Measurements from ENCODE around the gene BLTP3A.

The BLTP3A gene

GRCh38 chr6:34839666-34840352 is 47.9 kb downstream of the BLTP3A start:
- Mint-ChIP-seq H3K9me3 (no peaks in the 10 kb centered on the region), H3K27me3 (no peaks in the 10 kb centered on the region), H3K36me3 (peaks cover 14% of the 10 kb centered on the region), H3K27ac (peak overlapping the region; percentile 8), H3K4me3 (no peak overlapping the region), H3K4me1 (peaks cover 6% of the 10 kb centered on the region)
